Globus pallidus (tissue), 1 donor: ENCODE data around the gene SAPCD1.

Experiments
- DNase-seq: peaks from one replicate; pipeline ENCODE4 v3.0.0-alpha.2; 2015; ENCODE audit warnings: low spot score

SAPCD1 gene

GRCh38 chr6:31750411-31751022 is 11.9 kb upstream of the SAPCD1 start:
- DNase-seq: no peak

- no peak for DNase-seq
Observed at GRCh38 chr6:31752739-31753319, 9.6 kb upstream of the SAPCD1 start.

DNA sequence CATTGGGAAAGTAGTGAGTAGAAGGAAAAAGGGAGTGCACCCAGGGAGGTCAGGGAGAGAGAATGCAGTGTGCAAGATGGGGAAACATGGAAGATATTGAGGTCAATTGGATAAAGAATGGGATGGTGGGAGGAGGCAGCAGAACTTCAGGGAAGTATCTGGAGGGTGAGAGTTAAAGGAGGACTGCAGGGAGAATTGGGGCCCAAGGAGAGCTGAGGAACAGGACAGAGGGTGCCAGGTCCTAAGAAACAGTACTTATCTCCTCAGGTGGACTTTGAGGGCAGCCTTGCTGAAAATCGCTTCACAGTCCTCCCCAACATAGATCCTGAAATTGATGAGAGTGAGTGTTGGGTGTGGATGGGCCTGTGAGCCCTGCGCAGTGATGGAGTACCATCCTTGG is 4.2 kb upstream of the SAPCD1 start:
- no peak for DNase-seq

DNA sequence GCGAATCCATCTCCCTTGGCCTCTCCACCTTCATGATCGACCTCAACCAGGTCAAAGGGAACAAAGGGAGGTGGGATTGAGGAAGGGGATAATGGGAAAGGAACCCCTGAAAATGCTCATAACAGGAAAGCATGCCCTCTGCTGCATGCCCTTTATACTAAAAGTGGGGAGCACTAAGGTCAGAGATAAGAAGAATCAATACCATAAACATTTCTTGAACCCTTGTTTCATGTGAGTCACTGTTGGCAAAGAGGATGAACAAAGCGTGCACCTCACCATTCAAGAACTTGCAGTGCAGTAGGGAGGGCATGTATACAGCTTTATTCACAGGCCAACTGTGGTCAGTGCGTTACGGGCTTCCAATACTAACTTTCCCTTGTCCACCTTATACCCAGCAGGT is 1.7 kb upstream of the SAPCD1 start:
- DNase-seq: no peak

GRCh38 chr6:31761343-31761742 is 1.1 kb upstream of the SAPCD1 start:
- DNase-seq: no peak

- DNase-seq: no peak
Observed at GRCh38 chr6:31762878-31763618, 592 bp downstream of the SAPCD1 start.

DNA sequence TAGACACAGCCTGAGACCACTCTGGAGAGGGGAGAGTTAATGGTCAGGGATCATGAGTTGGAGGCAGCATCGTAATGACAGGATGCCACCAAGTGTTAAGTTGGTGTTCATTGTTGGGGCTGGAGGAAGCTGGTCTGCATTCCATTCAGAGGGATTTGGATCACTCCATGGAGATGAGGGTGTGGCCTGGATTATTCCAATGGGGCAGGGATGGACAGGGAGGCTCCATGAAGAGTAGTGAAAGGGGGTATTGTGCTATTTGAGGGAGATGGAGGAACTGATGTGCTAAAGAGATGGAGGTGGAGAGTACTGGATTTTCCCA is 1.1 kb downstream of the SAPCD1 start:
- no peak for DNase-seq

- no peak for DNase-seq
Observed at GRCh38 chr6:31764198-31764597, 1.7 kb downstream of the SAPCD1 start.

GRCh38 chr6:31765559-31765909 is 3.1 kb downstream of the SAPCD1 start:
- DNase-seq: no peak

DNA sequence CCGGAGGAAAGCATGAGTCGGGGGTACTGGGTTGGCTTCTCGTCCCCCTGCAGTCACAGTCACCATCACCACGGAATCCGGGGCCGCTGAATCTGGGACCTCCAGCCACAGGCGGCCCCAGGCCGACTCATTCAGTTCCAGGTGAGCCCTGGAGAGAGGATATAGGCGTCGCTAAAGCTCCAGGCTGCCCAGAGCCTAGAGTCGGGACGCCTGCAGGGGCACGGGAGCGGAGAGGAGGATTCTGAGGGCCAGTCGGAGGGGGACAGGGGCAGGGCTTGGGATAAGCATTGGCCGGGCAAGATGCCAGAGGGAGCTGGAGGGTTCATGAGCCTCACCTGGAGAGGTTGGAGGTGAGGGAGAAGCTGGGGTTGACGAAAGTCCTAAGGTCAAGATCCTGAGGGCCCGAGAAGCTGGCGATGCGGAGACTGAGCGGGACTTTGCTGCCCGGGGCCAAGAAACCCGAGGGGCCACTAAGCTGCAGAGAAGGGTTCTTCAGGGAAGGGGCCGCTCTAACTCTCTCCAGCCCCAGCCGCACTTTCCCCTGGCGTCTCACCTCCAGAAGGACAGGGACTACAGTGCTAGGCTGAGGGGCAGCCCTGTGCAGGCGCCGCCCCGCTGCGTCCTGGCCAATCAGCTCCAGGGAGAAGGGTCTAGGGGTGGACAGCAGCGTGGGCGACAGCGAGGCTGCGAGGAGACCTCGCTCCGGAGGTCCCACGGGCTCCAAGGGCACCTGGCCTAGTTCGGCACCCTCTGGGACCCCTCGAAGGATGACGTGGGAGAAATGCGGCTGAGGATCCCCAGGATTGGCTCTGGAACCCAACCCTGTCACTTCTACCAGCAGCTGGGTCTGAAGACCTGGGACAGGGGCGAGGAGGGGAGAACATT is 3.7 kb downstream of the SAPCD1 start:
- DNase-seq: no peak

- DNase-seq: no peak
Observed at GRCh38 chr6:31767096-31767645, 4.7 kb downstream of the SAPCD1 start.

DNA sequence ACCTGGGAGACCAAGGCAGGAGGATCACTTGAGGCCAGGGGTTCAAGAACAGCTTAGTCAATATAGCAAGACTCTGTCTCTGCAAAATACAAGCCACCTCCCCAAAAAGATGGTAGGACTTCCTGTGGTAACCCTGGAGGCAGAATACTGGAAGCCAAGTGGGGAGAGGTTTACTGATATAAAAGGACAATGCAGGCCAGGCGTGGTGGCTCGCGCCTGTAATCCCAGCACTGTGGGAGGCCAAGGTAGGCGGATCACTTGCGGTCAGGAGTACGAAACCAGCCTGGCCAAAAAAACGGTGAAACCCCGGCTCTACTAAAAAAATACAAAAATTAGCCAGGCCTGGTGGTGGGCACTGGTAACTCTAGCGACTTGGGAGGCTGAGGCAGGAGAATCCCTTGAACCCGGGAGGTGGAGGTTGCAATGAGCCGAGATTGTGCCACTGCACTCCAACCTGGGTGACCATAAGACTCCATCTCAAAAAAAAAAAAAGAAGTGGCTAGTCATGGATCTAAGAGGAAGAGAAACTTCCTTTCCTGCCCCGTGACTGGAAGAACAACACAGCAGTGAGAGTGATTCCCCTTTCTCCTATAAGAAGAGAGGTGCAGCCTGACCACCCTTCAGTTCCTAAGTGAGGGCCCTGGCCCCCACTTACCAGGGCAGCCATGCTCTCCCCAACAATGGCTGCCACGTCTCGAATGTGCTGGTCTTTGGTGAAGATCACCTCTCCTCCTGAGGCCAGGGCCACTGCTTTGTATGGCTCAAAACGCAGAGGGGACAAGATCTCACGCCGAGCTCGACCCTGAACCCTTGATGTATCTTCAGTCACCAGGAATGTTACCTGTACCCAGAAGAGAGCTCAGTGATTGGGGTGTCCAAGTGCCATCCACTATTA is 6.2 kb downstream of the SAPCD1 start:
- DNase-seq: peak; percentile 34

GRCh38 chr6:31769684-31770371 is 7.4 kb downstream of the SAPCD1 start:
- DNase-seq: no peak

GRCh38 chr6:31770860-31771259 is 8.4 kb downstream of the SAPCD1 start:
- DNase-seq: no peak

DNA sequence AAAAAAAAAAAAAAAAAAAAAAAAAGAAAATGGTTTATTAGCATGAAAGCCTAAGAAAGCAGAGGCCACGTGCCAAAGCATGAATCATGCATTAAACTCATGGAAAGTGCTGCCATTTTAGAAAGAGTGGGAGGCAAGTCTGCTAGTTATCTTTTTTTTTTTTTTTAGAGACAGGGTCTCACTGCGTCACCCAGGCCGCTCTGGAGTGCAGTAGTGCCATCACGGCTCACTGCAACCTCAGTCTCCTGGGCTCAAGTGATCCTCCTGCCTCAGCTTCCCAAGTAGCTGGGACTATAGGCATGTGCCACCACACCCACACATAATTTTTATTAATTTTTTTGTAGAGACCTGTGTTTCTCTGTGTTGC is 9.5 kb downstream of the SAPCD1 start:
- no peak for DNase-seq

DNA sequence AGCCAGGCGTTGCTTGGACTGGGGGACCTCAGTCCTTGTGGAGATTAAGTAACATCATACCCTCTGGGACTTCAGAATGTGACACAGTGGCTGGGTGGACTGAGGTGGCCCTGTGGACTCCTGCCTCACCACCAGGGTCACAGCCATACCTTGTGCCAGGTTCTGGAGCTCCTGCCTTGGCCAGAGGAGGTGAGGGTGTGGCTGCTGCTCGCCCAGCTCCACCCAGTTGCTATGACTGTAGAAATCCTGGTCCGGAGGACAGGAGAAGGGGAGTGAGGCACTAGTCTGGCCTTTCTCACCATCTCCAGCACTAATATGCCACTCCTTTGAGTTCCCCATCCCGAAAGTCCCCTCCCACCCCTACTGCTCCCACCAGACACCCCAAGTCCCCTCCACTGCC is 12.7 kb downstream of the SAPCD1 start:
- no peak for DNase-seq

DNA sequence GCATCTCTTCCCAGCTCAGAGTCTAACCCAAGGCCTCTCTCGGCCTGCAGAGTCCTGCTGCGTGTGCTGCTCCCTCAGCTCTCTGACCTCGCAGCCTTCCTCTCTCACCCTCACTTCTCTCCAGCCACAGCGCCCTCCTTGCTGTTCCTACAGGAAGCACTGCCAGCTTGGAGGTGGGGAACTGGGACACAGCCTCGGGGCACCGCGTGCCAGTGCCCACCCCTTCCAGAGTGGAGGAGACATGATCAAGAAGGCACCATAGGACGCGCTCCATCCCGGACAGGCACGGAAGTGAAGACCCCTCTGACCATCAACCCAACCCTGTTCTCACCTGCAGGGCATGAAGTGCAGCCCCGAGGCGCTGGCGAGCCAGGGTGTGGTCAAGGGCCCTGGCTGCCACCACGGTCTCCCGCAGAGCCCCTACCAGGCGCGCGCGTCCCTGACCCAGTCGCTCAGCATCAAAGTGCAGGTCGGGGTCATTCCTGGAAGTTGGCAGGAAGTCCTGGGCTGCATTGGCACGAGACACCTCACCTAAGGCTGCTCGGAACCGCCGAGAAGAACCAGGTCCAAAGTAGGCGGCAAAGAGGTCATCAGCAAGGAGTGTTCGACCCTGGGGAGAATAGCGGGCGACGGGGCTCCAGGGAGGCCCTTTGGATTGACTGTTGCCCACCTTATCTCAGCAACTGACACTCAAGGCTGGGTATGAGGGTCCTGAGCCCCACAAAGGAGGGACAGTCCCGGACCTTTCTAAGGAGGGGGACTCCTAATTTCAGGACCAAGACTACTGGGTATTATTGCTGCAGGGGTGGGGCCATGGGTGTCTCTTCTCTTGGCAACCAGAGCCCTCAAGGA is 13.4 kb downstream of the SAPCD1 start:
- no peak for DNase-seq

DNA sequence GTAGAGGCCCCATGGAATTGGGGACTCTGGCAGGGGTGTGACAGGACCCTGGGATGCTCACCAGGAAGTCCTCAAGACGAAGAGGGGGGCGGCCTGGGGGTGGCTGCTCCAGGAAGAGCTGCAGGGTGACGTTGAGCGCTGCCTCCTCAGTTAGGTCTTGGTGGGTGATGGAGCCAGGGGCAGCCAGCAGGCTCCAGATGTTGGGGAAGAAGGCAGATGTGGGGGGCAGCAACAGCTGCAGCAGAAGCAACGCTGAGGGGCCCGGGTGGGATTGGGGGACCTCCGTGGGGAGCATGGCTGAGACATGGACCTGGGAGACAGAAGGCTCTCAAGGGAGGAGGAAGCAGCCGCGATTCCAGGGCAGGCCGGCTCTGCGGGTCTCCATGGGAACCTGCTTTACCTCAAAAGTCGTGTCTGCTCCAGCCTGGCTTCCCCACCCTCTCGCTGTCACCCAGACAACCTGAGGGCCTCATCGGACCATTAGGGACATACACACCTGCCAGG is 14.1 kb downstream of the SAPCD1 start:
- DNase-seq: no peak

DNA sequence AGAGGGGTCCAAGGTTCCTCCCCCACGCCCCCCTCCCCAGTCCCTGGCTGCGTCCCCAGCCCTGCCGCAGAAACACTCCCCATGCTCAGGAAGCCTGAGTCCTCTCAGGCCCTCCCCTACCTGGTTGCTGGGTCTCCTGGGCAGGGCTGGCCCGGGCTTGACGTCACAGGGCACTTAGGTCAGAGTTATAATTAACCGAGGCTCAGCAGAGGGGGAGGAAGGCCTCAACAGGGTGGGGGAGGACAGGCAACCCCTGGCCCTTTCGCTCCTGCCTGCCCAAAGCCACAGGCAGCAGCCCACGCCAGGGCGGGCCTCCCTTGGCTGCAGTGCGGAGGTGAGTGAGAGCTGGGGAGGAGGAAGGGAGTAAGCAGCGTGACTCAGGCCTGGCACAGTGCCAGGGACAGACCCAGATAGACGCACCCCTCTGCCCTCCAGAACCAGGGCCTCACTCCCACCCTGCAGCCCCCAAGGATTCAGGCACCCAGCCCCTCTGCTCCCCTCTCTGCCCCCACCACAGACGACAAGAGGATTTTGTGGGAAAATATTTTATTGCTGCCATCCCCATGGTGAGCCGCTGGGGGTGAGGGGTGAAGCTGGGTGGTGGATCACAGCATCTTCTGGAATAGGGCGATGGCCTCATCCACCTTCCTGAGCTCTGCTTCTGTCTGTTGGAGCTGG is 14.7 kb downstream of the SAPCD1 start, which contains the start of gene VWA7:
Gene VWA7 (minus strand): TSS at position 340 of the 678 bp plus-strand sequence. CDS start 549 bp downstream, outside the sequence.
- no peak for DNase-seq
